Smooth muscle cell (in vitro differentiated cells): ENCODE results near the gene GTF2A1. TPM values are rescaled to one million over a fixed set of nuclear protein-coding genes. Genes with fewer than 3 reads are reported as not detected.
A peak's percentile ranks its signal among the peaks of the same experiment; 100 is the strongest.

Experiments used
- DNase-seq: peaks from one replicate; lab custom pipeline; 2025; ENCODE audit not compliant: unreplicated experiment; lab: John Stamatoyannopoulos, UW
- H2AFZ ChIP-seq: fragments of 200-600 bp; sonication (generic); 2 replicates; pipeline ENCODE4 v1.6.0; 2016; ENCODE audit warnings: antibody characterized with exemption, low read depth, mild to moderate bottlenecking
- H3F3A ChIP-seq: fragments of 200-600 bp; sonication (generic); 2 replicates; pipeline ENCODE4 v1.6.0; 2017; ENCODE audit warnings: antibody characterized with exemption, low read depth
- H3K27ac ChIP-seq: fragments of 200-600 bp; sonication (generic); 2 replicates; pipeline ENCODE4 v1.5.1; 2016; ENCODE audit warnings: low read depth, mild to moderate bottlenecking
- H3K27me3 ChIP-seq: fragments of 200-600 bp; sonication (generic); 2 replicates; pipeline ENCODE4 v1.6.1; 2016; ENCODE audit warnings: low read depth, mild to moderate bottlenecking
- H3K36me3 ChIP-seq: fragments of 200-600 bp; sonication (generic); 2 replicates; pipeline ENCODE4 v1.5.1; 2016; ENCODE audit warnings: low read depth
- H3K4me1 ChIP-seq: fragments of 200-600 bp; sonication (generic); 2 replicates; pipeline ENCODE4 v1.5.1; 2016; ENCODE audit warnings: low read depth
- H3K4me2 ChIP-seq: fragments of 200-600 bp; sonication (generic); 2 replicates; pipeline ENCODE4 v1.6.0; 2016; ENCODE audit warnings: mild to moderate bottlenecking
- H3K4me3 ChIP-seq: fragments of 200-600 bp; sonication (generic); 2 replicates; pipeline ENCODE4 v1.5.1; 2016; ENCODE audit warnings: mild to moderate bottlenecking
- H3K79me2 ChIP-seq: fragments of 200-600 bp; sonication (generic); 2 replicates; pipeline ENCODE4 v1.6.0; 2016; ENCODE audit warnings: low read depth, mild to moderate bottlenecking
- H3K9ac ChIP-seq: fragments of 200-600 bp; sonication (generic); 2 replicates; pipeline ENCODE4 v1.6.0; 2016; ENCODE audit warnings: low read depth
- H3K9me3 ChIP-seq: fragments of 200-600 bp; sonication (generic); replicated peaks from 2 replicates; pipeline ENCODE4 v1.5.1; 2016; ENCODE audit warnings: low read depth
- H4K20me1 ChIP-seq: fragments of 200-600 bp; sonication (generic); 2 replicates; pipeline ENCODE4 v1.6.0; 2016; ENCODE audit warnings: low read depth
- CTCF ChIP-seq: fragments of 200-600 bp; sonication (generic); IDR thresholded peaks from 2 replicates; pipeline ENCODE4 v1.5.1; 2017; ENCODE audit warnings: borderline replicate concordance, mild to moderate bottlenecking, antibody characterized with exemption; ENCODE audit not compliant: insufficient read depth, poor library complexity, severe bottlenecking
- WGBS: methylation state at CpG from one replicate; pipeline ENCODE4 v1.1.7; 2016; ENCODE audit warnings: low lambda C conversion rate; 5-methylcytosine and 5-hydroxymethylcytosine counted together
- polyA plus RNA-seq: library from polyadenylated mRNA; unstranded; fragments of >200 nt; fragmentation: Nextera tagmentation; extraction: Ambion mirVana; gene quantifications from 2 replicates; pipeline ENCODE4 v1.2.1, GENCODE V29; 2016
- small RNA-seq: library from RNA; depleted of rRNA; stranded (forward); fragments of <200 nt; gene quantifications from one replicate; pipeline ENCODE3, GENCODE V24; 2014
- total RNA-seq: library from RNA; depleted of rRNA; stranded (reverse); fragments of >200 nt; gene quantifications from 2 replicates; pipeline ENCODE4 v1.2.3, GENCODE V29; 2014

Gene GTF2A1
- total and polyA plus RNA-seq, 2 experiments from 2014 or later: 4.7 to 39.4 TPM

- Histone ChIP-seq H3K4me1 (no peaks in the 10 kb centered on the region), H3K9me3 (no peaks in the 10 kb centered on the region), H3K36me3 (no peaks in the 10 kb centered on the region), H3K27ac (no peak overlapping the region), H3F3A (no peaks in the 10 kb centered on the region), H3K4me2 (no peak overlapping the region), H3K79me2 (no peaks in the 10 kb centered on the region), H3K4me3 (no peak overlapping the region), H2AFZ (no peak overlapping the region), H4K20me1 (no peaks in the 10 kb centered on the region), H3K27me3 (no peaks in the 10 kb centered on the region), H3K9ac (no peak overlapping the region)
- 62% methylated on average over 3 of the region's 3 CpGs for WGBS
- DNase-seq: no peak
- no peak for TF ChIP-seq CTCF
Measured at GRCh38 chr14:81132468-81132867, 88.3 kb downstream of the GTF2A1 start.

- Histone ChIP-seq H3K4me1 (no peaks in the 10 kb centered on the region), H4K20me1 (no peaks in the 10 kb centered on the region), H3K9ac (no peak overlapping the region), H2AFZ (no peak overlapping the region), H3F3A (no peaks in the 10 kb centered on the region), H3K4me3 (no peak overlapping the region), H3K36me3 (no peaks in the 10 kb centered on the region), H3K4me2 (no peak overlapping the region), H3K27me3 (no peaks in the 10 kb centered on the region), H3K79me2 (no peaks in the 10 kb centered on the region), H3K9me3 (no peaks in the 10 kb centered on the region), H3K27ac (no peak overlapping the region)
- TF ChIP-seq CTCF: no peak
- 76% methylated on average over 1 of the region's 1 CpG for WGBS
- no peak for DNase-seq
Measured at GRCh38 chr14:81129242-81129641, 91.5 kb downstream of the GTF2A1 start.

- H3F3A ChIP-seq: no peaks in the 10 kb centered on the region
- TF ChIP-seq CTCF: no peak
- H2AFZ ChIP-seq: no peak overlapping the region
- DNase-seq: no peak
- 60% methylated on average over 5 of the region's 5 CpGs for WGBS
- H3K27ac ChIP-seq: no peak overlapping the region
- H3K9ac ChIP-seq: no peak overlapping the region
- H3K36me3 ChIP-seq: no peaks in the 10 kb centered on the region
- H3K27me3 ChIP-seq: no peaks in the 10 kb centered on the region
- H3K4me1 ChIP-seq: no peaks in the 10 kb centered on the region
- H3K4me2 ChIP-seq: no peak overlapping the region
- H3K9me3 ChIP-seq: no peaks in the 10 kb centered on the region
- H4K20me1 ChIP-seq: no peaks in the 10 kb centered on the region
- H3K4me3 ChIP-seq: no peak overlapping the region
- no peaks in the 10 kb centered on the region for H3K79me2 ChIP-seq
Measured at GRCh38 chr14:81127785-81128184, 93.0 kb downstream of the GTF2A1 start.

- H3K9ac ChIP-seq: no peak overlapping the region
- no peaks in the 10 kb centered on the region for H4K20me1 ChIP-seq
- 78% methylated on average over 4 of the region's 4 CpGs for WGBS
- H3K27me3 ChIP-seq: no peaks in the 10 kb centered on the region
- H3K4me3 ChIP-seq: no peak overlapping the region
- no peaks in the 10 kb centered on the region for H3K4me1 ChIP-seq
- H3F3A ChIP-seq: no peaks in the 10 kb centered on the region
- H2AFZ ChIP-seq: no peak overlapping the region
- H3K79me2 ChIP-seq: no peaks in the 10 kb centered on the region
- TF ChIP-seq CTCF: no peak
- H3K4me2 ChIP-seq: no peak overlapping the region
- no peak for DNase-seq
- H3K9me3 ChIP-seq: no peaks in the 10 kb centered on the region
- no peaks in the 10 kb centered on the region for H3K36me3 ChIP-seq
- no peak overlapping the region for H3K27ac ChIP-seq
Measured at GRCh38 chr14:81125536-81125935, 95.2 kb downstream of the GTF2A1 start.

Small RNA genes within 50 kb of the gene (small RNA-seq; reads per million reads assigned to genes)
- gene DYNLL1P1 (0.37 reads per million, percentile 11 among the genes with 10 or more reads in this experiment), gene SNORA79 (3.3 reads per million, percentile 54 among the genes with 10 or more reads in this experiment)

Other genes starting within 250 kb of the GTF2A1 start
- 39.6 and 43.6 TPM in 2 replicates for gene STON2, start 179.4 kb upstream of the GTF2A1 start, total RNA-seq
- 1.7 and 7.3 TPM in 2 replicates for gene STON2, start 179.4 kb upstream of the GTF2A1 start, polyA plus RNA-seq